Ascending aorta (tissue), 2 donors: ENCODE results near the gene TRAF6. TPM values are rescaled to one million over a fixed set of nuclear protein-coding genes. Genes with fewer than 3 reads are reported as not detected.
"Not testable (repeated sequence)": the region's sequence is repeated elsewhere in the genome, so short reads cannot be mapped to it uniquely, and the experiment has no call there.

ENCODE experiments used
- DNase-seq, 2 donors: peaks; one replicate each; pipeline ENCODE4 v3.0.0-alpha.2; 2019; ENCODE audit warnings: low spot score in 2 of 2
- H3K27ac ChIP-seq, 2 donors: fragments of 200-600 bp; sonication (generic); one replicate each; pipeline ENCODE4 v1.5.1; 2016 to 2017; ENCODE audit warnings: mild to moderate bottlenecking in 1 of 2
- H3K27me3 ChIP-seq: fragments of 200-600 bp; sonication (generic); one replicate; pipeline ENCODE4 v1.5.1; 2017
- H3K36me3 ChIP-seq, 2 donors: fragments of 200-600 bp; sonication (generic); one replicate each; pipeline ENCODE4 v1.5.1; 2016
- H3K4me1 ChIP-seq, 2 donors: fragments of 200-600 bp; sonication (generic); one replicate each; pipeline ENCODE4 v1.5.1; 2016 to 2017; ENCODE audit warnings: mild to moderate bottlenecking in 1 of 2
- H3K4me3 ChIP-seq, 2 donors: fragments of 200-600 bp; sonication (generic); one replicate each; pipeline ENCODE4 v1.5.1; 2016 to 2017; ENCODE audit warnings: mild to moderate bottlenecking in 1 of 2
- H3K9me3 ChIP-seq, 2 donors: fragments of 200-600 bp; sonication (generic); one replicate each; pipeline ENCODE4 v1.5.1; 2016
- intact Hi-C: fragments of 100-400 bp; cut with DNase I; formaldehyde crosslinking; loops from one replicate; pipeline ENCODE4 v1.15.1; 2023
- total RNA-seq: library from RNA; depleted of rRNA; stranded (reverse); fragments of >200 nt; gene quantifications from one replicate; pipeline ENCODE4 v1.1.0, GENCODE V29; 2016
- TF ChIP-seq, protein P1 (sequence below), 3 experiments: fragments of 200-600 bp in 2 of 3; fragments of 450-650 bp in 1 of 3; sonication (generic) in 2 of 3; IDR thresholded peaks; one replicate each; pipeline ENCODE4 v1.5.1; 2016 to 2019; ENCODE audit warnings: antibody characterized with exemption in 3 of 3, mild to moderate bottlenecking in 1 of 3, moderate library complexity in 1 of 3

The TRAF6 gene
- total RNA-seq, 1 donor from 2014 or later: 4.8 TPM

DNA sequence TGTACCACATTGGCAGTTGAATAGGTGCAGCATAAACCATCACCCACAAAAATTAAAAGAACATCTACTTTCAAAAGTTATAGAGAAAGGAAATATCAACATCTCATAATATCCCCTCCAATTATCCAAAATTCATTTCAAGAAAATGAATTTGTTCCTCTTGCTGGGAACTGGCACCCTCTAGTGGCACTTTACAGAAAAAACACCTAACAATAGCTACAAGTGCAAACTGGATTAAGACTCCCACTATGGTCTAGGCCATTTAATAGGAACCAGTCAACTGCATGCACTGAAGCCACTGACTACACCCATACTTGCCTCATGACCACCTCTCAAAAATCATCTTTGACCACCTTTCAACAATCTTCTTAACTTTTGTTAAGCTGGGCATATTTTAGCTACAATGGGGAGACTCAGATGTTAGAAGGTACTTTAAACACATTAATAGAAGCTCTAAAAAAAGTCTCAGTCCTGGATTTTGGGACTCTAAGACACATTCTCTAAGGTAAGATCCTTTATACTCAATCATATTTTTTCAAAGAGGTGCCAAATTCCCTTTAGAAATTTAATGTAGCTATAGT is 17.3 kb downstream of the TRAF6 start:
- H3K4me1 ChIP-seq: peaks cover 0 to 3% of the 10 kb centered on the region in 2 donors
- TF ChIP-seq, protein P1, sequence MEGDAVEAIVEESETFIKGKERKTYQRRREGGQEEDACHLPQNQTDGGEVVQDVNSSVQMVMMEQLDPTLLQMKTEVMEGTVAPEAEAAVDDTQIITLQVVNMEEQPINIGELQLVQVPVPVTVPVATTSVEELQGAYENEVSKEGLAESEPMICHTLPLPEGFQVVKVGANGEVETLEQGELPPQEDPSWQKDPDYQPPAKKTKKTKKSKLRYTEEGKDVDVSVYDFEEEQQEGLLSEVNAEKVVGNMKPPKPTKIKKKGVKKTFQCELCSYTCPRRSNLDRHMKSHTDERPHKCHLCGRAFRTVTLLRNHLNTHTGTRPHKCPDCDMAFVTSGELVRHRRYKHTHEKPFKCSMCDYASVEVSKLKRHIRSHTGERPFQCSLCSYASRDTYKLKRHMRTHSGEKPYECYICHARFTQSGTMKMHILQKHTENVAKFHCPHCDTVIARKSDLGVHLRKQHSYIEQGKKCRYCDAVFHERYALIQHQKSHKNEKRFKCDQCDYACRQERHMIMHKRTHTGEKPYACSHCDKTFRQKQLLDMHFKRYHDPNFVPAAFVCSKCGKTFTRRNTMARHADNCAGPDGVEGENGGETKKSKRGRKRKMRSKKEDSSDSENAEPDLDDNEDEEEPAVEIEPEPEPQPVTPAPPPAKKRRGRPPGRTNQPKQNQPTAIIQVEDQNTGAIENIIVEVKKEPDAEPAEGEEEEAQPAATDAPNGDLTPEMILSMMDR (IDR thresholded peaks at IDR 0.05): peak; percentile 43 to 81 (median 77)
- no peak overlapping the region for H3K27ac ChIP-seq
- H3K9me3 ChIP-seq: no peaks in the 10 kb centered on the region
- intact Hi-C loops: loop anchor here (5.0 kb wide), 2 partner anchors 201 to 876 kb away; partner anchors contain the start of gene FJX1
- H3K27me3 ChIP-seq: no peaks in the 10 kb centered on the region
- no peak overlapping the region for H3K4me3 ChIP-seq
- no peak for DNase-seq
- H3K36me3 ChIP-seq: peaks cover 46 to 79% of the 10 kb centered on the region in 2 donors

DNA sequence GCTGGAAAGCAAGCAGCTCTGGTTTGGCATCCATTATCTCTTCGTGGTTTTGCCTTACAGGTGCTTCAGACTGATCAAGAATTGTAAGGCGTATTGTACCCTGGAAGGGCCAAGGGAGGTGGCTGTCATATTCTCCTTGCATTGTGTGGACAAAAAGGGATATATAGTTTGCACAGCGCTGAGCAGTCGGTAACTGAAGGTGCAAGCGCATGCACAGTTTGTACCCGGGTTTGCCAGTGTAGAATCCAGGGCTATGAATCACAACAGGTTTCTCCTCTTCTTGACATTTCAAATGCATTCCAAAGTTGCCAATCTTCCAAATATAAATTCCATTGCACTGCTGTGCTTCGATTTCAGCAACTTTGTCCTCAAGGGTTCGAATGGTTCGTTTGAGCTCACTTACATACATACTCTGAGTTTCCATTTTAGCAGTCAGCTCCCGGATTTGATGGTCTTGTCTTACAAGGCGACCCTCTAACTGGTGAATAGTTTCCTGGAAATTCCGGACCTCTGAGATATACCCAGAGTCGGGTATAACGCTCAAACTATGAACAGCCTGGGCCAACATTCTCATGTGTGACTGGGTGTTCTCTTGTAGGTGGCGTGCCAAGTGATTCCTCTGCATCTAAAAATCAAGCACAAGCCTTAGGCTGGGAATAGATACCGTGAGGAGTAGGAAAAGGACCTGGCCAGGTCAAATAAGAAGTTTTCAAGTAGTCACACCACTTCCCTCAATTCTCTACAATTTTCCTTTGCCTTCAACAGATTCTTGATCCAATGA is 19.9 kb downstream of the TRAF6 start:
- intact Hi-C loops: loop anchor here (5.0 kb wide), 2 partner anchors 198 to 873 kb away; partner anchors contain the start of gene FJX1
- no peak for DNase-seq
- Histone ChIP-seq H3K4me1 (peaks cover 0 to 5% of the 10 kb centered on the region in 2 donors), H3K36me3 (peaks cover 52 to 79% of the 10 kb centered on the region in 2 donors), H3K9me3 (no peaks in the 10 kb centered on the region), H3K27me3 (no peaks in the 10 kb centered on the region), H3K4me3 (no peak overlapping the region), H3K27ac (no peak overlapping the region)
- TF ChIP-seq, protein P1 (IDR thresholded peaks at IDR 0.05): no peak

DNA sequence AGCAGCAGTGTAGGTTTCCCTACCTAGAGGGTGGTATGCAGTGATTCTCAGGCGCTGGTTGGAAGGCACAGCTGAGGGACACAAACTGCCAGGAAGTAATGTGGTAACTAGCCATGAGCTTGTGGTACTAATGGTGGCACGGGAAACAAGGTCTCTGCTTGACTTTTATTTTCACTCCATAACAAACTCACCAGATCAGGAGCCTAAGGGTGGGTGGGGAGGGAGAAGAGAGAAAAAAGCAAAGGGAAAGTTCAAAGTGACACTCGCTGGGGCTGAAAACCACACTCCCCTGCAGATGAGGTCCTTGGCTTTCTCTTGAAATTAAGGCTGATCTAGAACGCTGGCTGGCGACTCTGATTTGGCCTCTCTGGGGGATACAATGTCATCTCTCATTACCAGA is 22.0 kb downstream of the TRAF6 start:
- Histone ChIP-seq H3K9me3 (no peaks in the 10 kb centered on the region), H3K36me3 (peaks cover 36 to 74% of the 10 kb centered on the region in 2 donors), H3K27ac (peak overlapping the region; percentile 45 to 48), H3K4me1 (peaks cover 0 to 5% of the 10 kb centered on the region in 2 donors), H3K27me3 (no peaks in the 10 kb centered on the region), H3K4me3 (no peak overlapping the region)
- intact Hi-C loops: no loop called here
- no peak for DNase-seq
- TF ChIP-seq, protein P1 (IDR thresholded peaks at IDR 0.05): no peak

DNA sequence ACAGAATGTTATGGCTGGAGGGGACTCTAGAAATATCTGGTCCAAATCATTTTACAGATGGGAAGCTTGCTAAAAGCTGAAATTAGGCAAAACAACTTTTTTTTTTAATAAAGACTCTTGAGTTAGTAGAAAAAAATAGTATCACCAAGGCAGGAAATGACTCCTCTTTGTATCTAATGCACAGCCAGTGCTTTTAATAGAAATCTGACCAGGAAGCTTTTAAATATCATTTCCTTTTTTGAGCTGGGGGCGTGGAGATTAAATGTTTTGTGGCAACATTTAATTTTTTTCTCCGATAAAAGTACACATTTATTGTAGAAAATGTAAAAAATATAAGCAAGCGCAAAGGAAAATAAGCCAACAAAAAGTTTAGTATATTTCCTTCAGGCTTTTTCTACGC is 22.5 kb downstream of the TRAF6 start:
- Histone ChIP-seq H3K9me3 (no peaks in the 10 kb centered on the region), H3K27ac (peak overlapping the region; percentile 45 to 48), H3K4me1 (peaks cover 0 to 5% of the 10 kb centered on the region in 2 donors), H3K4me3 (no peak overlapping the region), H3K27me3 (no peaks in the 10 kb centered on the region), H3K36me3 (peaks cover 35 to 74% of the 10 kb centered on the region in 2 donors)
- TF ChIP-seq, protein P1 (IDR thresholded peaks at IDR 0.05): no peak
- intact Hi-C loops: no loop called here
- no peak for DNase-seq

DNA sequence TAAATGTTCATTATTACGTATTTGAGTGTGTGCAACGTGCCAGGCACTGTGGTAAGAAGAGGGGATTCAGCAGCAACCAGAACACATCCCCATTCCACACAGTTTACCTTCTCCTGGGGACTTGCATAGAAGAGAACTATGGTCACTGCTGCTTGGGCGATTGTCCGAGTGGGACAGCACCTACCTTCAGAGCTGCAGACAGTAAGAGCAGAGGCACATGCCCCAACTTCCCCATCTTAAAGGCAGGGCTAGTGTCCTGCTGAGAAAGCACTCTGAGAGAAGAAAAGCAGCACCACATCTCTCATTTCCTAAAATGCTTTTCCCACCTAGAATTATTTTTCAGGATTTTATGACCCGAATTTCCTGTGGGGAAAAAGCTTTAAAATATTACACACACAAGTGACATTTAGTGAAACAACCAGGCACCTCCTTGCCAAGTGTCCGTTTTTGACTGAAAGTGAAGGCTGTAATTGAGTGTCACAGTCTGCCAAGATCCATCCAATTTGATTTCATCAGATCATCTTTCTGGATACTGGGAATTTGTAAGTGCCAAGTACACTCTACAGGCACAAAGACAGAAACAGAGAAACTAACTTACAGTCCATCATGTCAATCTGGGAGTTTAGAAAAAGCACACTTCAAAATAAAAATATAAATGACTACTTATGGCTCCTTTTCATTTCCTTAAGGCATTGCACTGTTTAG is 24.6 kb downstream of the TRAF6 start:
- Histone ChIP-seq H3K27me3 (no peaks in the 10 kb centered on the region), H3K36me3 (peaks cover 27 to 56% of the 10 kb centered on the region in 2 donors), H3K27ac (no peak overlapping the region), H3K4me1 (peaks cover 0 to 5% of the 10 kb centered on the region in 2 donors), H3K9me3 (no peaks in the 10 kb centered on the region), H3K4me3 (no peak overlapping the region)
- DNase-seq: no peak
- intact Hi-C loops: no loop called here
- TF ChIP-seq, protein P1 (IDR thresholded peaks at IDR 0.05): no peak

DNA sequence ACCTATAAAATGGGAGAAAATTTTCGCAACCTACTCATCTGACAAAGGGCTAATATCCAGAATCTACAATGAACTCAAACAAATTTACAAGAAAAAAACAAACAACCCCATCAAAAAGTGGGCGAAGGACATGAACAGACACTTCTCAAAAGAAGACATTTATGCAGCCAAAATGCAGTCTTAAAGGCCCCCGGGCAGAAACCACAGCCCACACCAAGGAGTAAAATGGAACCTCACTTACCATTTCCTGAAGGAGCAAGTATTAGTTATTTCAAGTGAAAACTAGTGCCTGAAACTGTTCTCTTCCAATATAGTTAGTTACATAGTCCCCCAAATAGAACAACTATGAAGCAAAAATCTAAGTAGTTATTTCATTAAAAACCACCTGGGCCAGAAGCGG is 27.0 kb downstream of the TRAF6 start:
- peaks cover 25 to 37% of the 10 kb centered on the region in 2 donors for H3K36me3 ChIP-seq
- DNase-seq, H3K4me3 ChIP-seq, H3K27ac ChIP-seq, H3K9me3 ChIP-seq, H3K4me1 ChIP-seq, intact Hi-C loops, H3K27me3 ChIP-seq: not testable (repeated sequence)
